ENCODE measurements around the gene OLIG3. TPM values are rescaled to one million over a fixed set of nuclear protein-coding genes. Genes with fewer than 3 reads are reported as not detected.

Gene OLIG3
- total and polyA plus RNA-seq, 2 donors = 0.05 to 0.09 TPM

DNA sequence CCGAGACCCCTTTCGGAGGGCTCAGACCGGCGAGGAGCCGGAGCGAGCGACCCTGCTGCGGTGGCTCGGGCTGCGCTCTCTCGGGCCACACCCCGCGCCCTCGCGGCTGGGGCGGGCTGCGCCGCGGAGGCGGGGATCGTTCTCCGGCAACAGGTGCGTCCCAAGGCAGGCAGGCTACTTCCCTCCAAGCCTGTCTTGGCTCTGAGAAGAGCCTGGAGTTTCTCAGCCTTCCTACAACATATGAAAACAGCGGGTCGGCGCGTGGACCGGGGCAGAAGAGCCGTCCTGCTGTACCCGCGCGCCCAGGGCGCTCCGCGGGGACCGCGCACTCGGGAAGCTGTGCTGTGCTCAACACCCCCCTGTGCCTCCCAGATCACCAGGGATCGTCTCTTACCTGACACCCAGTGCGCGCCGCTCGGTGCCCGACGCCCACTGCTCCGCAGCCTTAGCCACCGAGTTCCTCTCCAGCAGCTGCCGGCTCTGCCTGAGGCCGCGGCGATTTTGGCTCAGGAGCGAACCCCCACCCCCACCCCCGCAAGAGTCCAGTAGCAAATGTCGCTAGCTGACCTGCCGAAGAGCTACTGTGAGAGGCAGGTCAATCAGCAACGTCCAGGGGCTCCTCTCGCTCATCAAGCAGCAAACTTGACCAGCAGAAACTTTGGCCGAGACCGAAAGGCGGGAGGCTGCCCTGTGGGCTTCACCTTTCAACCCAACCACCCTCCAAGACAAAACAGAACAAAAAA lies 3.7 kb upstream of the OLIG3 start:
- Histone ChIP-seq H3K36me3 (ENCODE audit: control insufficient read depth in 2 of 2, insufficient read depth in 2 of 2, low read length in 1 of 2) (no peaks in the 10 kb centered on the region), H3K4me1 (ENCODE audit: control insufficient read depth in 2 of 2, insufficient read depth in 2 of 2, low read length in 2 of 2) (peaks cover 0 to 37% of the 10 kb centered on the region in 2 donors), H3K27ac (ENCODE audit: low read depth in 1 of 2, low read length in 1 of 2) (no peak overlapping the region), H3K9me3 (ENCODE audit: control insufficient read depth in 2 of 2, insufficient read depth in 1 of 2, low read length in 1 of 2) (peaks cover 4 to 23% of the 10 kb centered on the region in 2 donors), H3K27me3 (ENCODE audit: control insufficient read depth in 2 of 2, insufficient read depth in 1 of 2, low read length in 1 of 2) (peaks cover 73 to 93% of the 10 kb centered on the region in 2 donors), H3K4me3 (ENCODE audit: low read length in 2 of 2) (peak overlapping the region in 1 of 2 donors; percentile 18)
- DNase-seq (ENCODE audit: low read depth in 6 of 9, low spot score in 9 of 9) = peak in 1 of 9 donors; percentile 33
- 4% methylated on average over 60 of the region's 60 CpGs for WGBS

DNA sequence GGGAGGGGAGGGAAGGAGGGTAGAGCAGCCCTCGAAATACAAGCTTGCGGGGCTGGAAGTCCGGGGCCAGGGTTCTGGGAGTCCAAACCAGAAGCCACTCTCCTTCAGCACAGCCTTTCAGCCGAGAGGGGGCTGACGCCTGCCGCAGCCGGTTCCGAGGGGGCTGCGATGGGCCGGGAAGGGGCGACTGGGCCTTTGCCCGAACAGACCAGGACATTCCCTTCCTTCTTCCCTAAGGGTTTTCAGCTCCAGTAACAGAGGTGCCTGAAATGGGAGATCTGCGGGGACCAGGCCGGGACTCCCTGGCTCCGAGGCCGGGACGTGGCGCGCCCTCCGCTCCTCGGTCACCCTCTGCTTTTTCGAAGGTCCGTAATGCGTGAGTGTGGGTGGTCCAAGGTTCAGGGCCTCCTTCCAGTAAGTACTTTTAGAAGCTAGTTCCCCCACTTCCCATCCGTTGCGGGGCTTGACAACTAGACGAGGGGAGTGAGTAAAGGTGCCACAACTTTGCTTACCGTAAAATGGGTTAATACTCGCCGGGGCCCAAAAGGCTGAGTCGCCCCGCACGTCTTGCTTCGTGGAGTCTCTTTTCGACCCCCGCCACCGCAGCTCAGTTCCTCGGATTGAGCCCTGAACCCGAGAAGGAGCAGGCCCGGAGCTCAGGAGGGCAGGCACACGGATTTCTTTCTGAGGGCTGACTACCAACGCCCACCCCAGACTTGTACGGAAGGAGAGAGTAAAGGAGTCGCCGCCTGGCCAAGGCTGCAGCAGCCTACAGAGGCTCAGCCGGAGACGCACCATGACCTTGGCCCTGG lies 2.9 kb upstream of the OLIG3 start:
- peak in 1 of 9 donors; percentile 9 for DNase-seq (ENCODE audit: low read depth in 6 of 9, low spot score in 9 of 9)
- Histone ChIP-seq H3K4me1 (ENCODE audit: control insufficient read depth in 2 of 2, insufficient read depth in 2 of 2, low read length in 2 of 2) (peaks cover 0 to 37% of the 10 kb centered on the region in 2 donors), H3K4me3 (ENCODE audit: low read length in 2 of 2) (peak overlapping the region in 1 of 2 donors; percentile 18), H3K36me3 (ENCODE audit: control insufficient read depth in 2 of 2, insufficient read depth in 2 of 2, low read length in 1 of 2) (no peaks in the 10 kb centered on the region), H3K9me3 (ENCODE audit: control insufficient read depth in 2 of 2, insufficient read depth in 1 of 2, low read length in 1 of 2) (peaks cover 4 to 23% of the 10 kb centered on the region in 2 donors), H3K27me3 (ENCODE audit: control insufficient read depth in 2 of 2, insufficient read depth in 1 of 2, low read length in 1 of 2) (peaks cover 74 to 100% of the 10 kb centered on the region in 2 donors), H3K27ac (ENCODE audit: low read depth in 1 of 2, low read length in 1 of 2) (no peak overlapping the region)
- WGBS = 8% methylated on average over 47 of the region's 47 CpGs

DNA sequence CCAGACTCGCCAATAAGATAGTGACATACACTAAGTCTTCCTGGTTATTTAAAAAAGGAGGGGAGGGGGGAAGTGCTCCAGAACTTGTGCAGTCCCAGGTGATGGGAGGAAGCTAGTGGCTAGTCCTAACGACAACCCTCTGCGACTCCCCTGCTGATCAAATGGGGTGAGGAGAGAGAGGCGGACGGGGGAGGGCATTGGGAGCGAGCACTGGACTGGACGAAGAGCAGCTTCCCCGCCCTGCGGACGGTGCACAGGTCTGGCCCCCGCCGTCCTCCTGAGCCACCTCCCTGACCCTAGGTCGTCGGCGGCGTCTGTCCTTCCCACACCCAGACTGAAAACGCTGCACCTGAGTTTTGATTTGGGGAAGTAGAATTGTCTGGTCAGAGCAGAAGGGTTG lies 2.2 kb upstream of the OLIG3 start:
- H3K27ac ChIP-seq (ENCODE audit: low read depth in 1 of 2, low read length in 1 of 2) = no peak overlapping the region
- 7% methylated on average over 17 of the region's 17 CpGs for WGBS
- H3K4me3 ChIP-seq (ENCODE audit: low read length in 2 of 2) = no peak overlapping the region
- H3K36me3 ChIP-seq (ENCODE audit: control insufficient read depth in 2 of 2, insufficient read depth in 2 of 2, low read length in 1 of 2) = no peaks in the 10 kb centered on the region
- H3K27me3 ChIP-seq (ENCODE audit: control insufficient read depth in 2 of 2, insufficient read depth in 1 of 2, low read length in 1 of 2) = peaks cover 77 to 100% of the 10 kb centered on the region in 2 donors
- peaks cover 0 to 37% of the 10 kb centered on the region in 2 donors for H3K4me1 ChIP-seq (ENCODE audit: control insufficient read depth in 2 of 2, insufficient read depth in 2 of 2, low read length in 2 of 2)
- DNase-seq (ENCODE audit: low read depth in 6 of 9, low spot score in 9 of 9) = no peak
- peaks cover 4 to 23% of the 10 kb centered on the region in 2 donors for H3K9me3 ChIP-seq (ENCODE audit: control insufficient read depth in 2 of 2, insufficient read depth in 1 of 2, low read length in 1 of 2)

DNA sequence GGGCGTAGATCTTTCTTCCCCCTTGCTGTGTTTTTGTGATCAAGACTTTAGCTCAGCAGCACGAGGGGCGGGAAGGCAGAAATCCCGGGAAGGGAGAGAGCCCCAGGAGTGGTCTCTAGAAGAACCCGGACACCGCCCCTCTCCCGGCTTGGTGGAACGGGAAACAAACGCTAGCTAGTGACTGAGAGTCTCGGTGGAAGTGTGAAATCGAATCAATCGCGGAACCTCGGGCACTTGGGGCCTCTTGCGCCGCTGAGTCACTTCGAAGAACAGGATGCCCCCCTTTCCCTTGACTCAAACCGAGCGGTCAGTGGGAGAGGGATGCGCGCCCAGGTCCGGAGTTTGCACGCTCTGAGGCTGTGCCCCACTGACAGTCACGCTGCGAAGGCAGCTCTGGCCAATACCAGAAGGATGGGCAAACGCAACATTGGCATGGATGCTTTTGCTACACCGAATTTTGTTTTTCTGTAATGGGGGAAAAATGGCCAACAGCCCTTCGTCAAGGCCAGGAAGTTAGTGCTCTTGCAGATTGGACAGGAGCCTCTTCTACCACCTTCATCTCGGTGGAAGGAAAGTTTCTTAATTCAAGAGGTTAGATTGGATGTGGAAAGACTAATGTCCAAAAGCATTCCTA lies 1.6 kb upstream of the OLIG3 start:
- DNase-seq (ENCODE audit: low read depth in 6 of 9, low spot score in 9 of 9) = peak in 1 of 9 donors; percentile 42
- Histone ChIP-seq H3K27me3 (ENCODE audit: control insufficient read depth in 2 of 2, insufficient read depth in 1 of 2, low read length in 1 of 2) (peaks cover 82 to 100% of the 10 kb centered on the region in 2 donors), H3K36me3 (ENCODE audit: control insufficient read depth in 2 of 2, insufficient read depth in 2 of 2, low read length in 1 of 2) (no peaks in the 10 kb centered on the region), H3K27ac (ENCODE audit: low read depth in 1 of 2, low read length in 1 of 2) (no peak overlapping the region), H3K9me3 (ENCODE audit: control insufficient read depth in 2 of 2, insufficient read depth in 1 of 2, low read length in 1 of 2) (peaks cover 4 to 23% of the 10 kb centered on the region in 2 donors), H3K4me1 (ENCODE audit: control insufficient read depth in 2 of 2, insufficient read depth in 2 of 2, low read length in 2 of 2) (peaks cover 0 to 37% of the 10 kb centered on the region in 2 donors), H3K4me3 (ENCODE audit: low read length in 2 of 2) (no peak overlapping the region)
- WGBS = 8% methylated on average over 29 of the region's 29 CpGs

DNA sequence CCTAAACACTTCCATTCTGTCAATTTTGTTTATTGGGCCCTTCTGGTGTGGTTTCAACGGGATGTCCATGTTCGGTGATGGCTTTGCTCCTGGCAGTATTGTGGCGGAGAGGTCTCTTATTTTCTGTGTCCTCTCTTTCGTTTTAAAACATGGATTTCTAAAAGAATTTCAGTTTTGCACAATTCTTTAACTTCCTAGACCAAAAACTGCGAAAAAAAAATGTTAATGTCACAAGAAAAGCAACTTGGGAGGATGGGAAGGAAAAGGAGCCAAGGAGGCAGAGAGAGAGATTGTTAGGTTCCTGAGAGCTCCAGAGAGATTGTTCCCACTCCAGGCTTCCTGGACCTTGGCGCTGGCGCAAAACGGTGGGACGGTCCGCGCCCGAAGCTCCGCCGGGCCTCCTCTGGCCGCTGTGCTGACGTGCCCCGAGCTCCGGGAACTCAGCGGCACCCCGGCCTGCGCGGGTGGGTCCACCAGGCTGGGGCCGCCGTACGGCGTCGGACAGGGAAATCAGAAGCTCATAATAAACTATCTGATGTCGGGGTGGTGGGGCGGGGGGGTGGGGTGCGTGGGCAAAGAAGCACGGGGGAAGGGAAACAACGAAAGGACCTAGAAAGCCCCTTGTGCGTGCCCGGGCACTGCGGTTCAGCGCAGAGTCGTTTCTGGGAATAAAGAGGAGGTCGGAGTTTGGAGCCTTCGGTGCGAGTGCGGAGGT lies 951 bp upstream of the OLIG3 start:
- Histone ChIP-seq H3K36me3 (ENCODE audit: control insufficient read depth in 2 of 2, insufficient read depth in 2 of 2, low read length in 1 of 2) (no peaks in the 10 kb centered on the region), H3K9me3 (ENCODE audit: control insufficient read depth in 2 of 2, insufficient read depth in 1 of 2, low read length in 1 of 2) (peaks cover 4 to 23% of the 10 kb centered on the region in 2 donors), H3K4me1 (ENCODE audit: control insufficient read depth in 2 of 2, insufficient read depth in 2 of 2, low read length in 2 of 2) (peaks cover 0 to 37% of the 10 kb centered on the region in 2 donors), H3K4me3 (ENCODE audit: low read length in 2 of 2) (no peak overlapping the region), H3K27me3 (ENCODE audit: control insufficient read depth in 2 of 2, insufficient read depth in 1 of 2, low read length in 1 of 2) (peaks cover 86 to 100% of the 10 kb centered on the region in 2 donors), H3K27ac (ENCODE audit: low read depth in 1 of 2, low read length in 1 of 2) (no peak overlapping the region)
- DNase-seq (ENCODE audit: low read depth in 6 of 9, low spot score in 9 of 9) = peak in 1 of 9 donors; percentile 32
- WGBS = 8% methylated on average over 41 of the region's 41 CpGs

DNA sequence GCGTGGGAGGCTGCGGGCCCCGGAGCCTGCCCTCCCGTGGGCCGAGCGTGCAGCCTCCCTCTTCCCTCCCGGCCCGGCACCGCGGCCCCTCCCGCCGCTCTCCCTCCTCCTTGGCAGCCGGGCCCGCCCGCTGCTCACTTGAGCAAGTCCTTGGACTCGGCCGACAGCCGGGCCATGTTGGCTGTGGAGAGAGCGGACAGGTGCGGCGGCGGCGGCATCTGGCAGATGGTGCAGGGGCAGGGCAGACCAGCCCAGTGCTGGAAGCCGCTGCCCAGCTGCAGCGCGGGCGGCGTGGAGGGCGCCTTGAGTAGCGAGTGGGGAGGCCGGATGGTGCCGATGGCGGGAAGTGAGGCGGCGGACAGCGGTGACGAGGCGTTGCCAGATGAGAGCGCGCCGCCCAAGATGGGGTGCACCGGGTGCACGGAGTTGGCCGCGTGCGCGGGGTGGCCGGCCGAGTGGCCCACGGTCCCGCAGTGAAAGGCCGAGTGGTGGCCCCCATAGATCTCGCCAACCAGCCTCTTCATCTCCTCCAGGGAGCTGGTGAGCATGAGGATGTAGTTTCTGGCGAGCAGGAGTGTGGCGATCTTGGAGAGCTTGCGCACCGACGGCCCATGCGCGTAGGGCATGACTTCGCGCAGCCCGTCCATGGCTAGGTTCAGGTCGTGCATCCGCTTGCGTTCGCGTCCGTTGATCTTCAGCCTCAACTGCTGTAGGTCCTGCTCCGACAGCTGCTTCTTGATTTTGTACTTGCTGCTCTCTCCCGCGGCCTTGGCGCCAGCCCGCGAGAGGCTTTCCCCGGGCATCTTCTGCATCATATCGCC lies 766 bp downstream of the OLIG3 start:
- H3K4me3 ChIP-seq (ENCODE audit: low read length in 2 of 2) = no peak overlapping the region
- no peak overlapping the region for H3K27ac ChIP-seq (ENCODE audit: low read depth in 1 of 2, low read length in 1 of 2)
- peaks cover 7 to 54% of the 10 kb centered on the region in 2 donors for H3K4me1 ChIP-seq (ENCODE audit: control insufficient read depth in 2 of 2, insufficient read depth in 2 of 2, low read length in 2 of 2)
- peak in 1 of 9 donors; percentile 28 for DNase-seq (ENCODE audit: low read depth in 6 of 9, low spot score in 9 of 9)
- H3K9me3 ChIP-seq (ENCODE audit: control insufficient read depth in 2 of 2, insufficient read depth in 1 of 2, low read length in 1 of 2) = peaks cover 4 to 31% of the 10 kb centered on the region in 2 donors
- H3K27me3 ChIP-seq (ENCODE audit: control insufficient read depth in 2 of 2, insufficient read depth in 1 of 2, low read length in 1 of 2) = peaks cover 83 to 100% of the 10 kb centered on the region in 2 donors
- WGBS = 7% methylated on average over 77 of the region's 77 CpGs
- no peaks in the 10 kb centered on the region for H3K36me3 ChIP-seq (ENCODE audit: control insufficient read depth in 2 of 2, insufficient read depth in 2 of 2, low read length in 1 of 2)

DNA sequence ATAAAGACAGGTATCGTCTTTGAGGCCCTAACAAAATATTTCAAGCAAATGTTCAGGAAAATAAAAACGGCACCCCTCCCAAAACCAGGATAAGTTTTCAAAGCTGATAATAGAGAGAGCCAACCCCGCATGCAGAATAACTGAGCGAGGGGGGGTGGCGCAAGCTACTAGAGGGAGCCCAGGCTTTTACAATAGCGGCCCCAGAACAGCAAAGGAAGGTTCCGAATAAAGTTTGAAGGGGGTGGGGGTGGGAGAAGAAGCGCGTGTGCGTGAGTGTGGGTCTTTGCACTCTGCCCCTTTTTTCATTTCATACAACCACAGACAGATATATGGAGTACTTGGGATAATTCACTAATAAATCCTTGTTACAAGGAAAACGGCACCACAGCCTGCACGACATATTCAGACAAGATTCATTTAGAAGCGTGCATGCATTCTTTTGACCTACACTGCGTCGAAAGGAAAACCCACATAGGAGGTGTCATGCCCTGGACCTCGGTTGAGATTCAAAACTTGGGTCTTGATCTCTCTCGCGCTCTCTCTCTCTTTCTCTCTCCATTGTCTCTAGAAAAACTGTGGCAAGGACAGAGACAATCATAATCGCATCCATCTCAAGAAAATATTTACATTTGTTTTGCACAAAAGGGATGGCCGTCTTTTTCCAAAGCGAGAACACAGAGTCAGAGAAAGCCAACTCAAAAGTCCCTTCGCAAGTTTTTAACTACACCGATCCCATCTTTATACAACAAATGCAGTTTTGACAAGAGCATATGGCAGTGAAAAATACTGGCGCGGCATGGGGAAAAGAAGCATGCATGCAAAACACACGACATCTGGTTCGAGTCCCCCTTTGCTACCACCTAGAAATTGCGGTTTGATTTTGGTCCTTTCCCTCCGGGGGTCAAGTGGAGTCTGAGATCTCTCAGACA lies 1.6 kb downstream of the OLIG3 start:
- 11% methylated on average over 29 of the region's 29 CpGs for WGBS
- DNase-seq (ENCODE audit: low read depth in 6 of 9, low spot score in 9 of 9) = peak in 1 of 9 donors; percentile 29
- peaks cover 16 to 56% of the 10 kb centered on the region in 2 donors for H3K4me1 ChIP-seq (ENCODE audit: control insufficient read depth in 2 of 2, insufficient read depth in 2 of 2, low read length in 2 of 2)

More for the DNA sequence above, 1.6 kb downstream of the OLIG3 start:
- Histone ChIP-seq H3K27ac (ENCODE audit: low read depth in 1 of 2, low read length in 1 of 2) (no peak overlapping the region), H3K9me3 (ENCODE audit: control insufficient read depth in 2 of 2, insufficient read depth in 1 of 2, low read length in 1 of 2) (peaks cover 4 to 31% of the 10 kb centered on the region in 2 donors), H3K4me3 (ENCODE audit: low read length in 2 of 2) (no peak overlapping the region), H3K27me3 (ENCODE audit: control insufficient read depth in 2 of 2, insufficient read depth in 1 of 2, low read length in 1 of 2) (peaks cover 82 to 100% of the 10 kb centered on the region in 2 donors), H3K36me3 (ENCODE audit: control insufficient read depth in 2 of 2, insufficient read depth in 2 of 2, low read length in 1 of 2) (no peaks in the 10 kb centered on the region)
